ACC112 (cell line): ENCODE measurements around the gene ZDHHC1.
A peak's percentile ranks its signal among the peaks of the same experiment; 100 is the strongest.
"Not testable (repeated sequence)": the region's sequence is repeated elsewhere in the genome, so short reads cannot be mapped to it uniquely, and the experiment has no call there.

ENCODE experiments used
- H2AFZ ChIP-seq: fragments of 200-600 bp; sonication (generic); one replicate; pipeline ENCODE4 v1.6.0; 2017; ENCODE audit warnings: antibody characterized with exemption, low read length; ENCODE audit not compliant: unreplicated experiment
- H3K27ac ChIP-seq: fragments of 200-600 bp; sonication (generic); 2 replicates; pipeline ENCODE4 v1.5.1; 2014; ENCODE audit warnings: low read depth, mild to moderate bottlenecking, antibody characterized with exemption, low read length, moderate library complexity
- H3K27me3 ChIP-seq: fragments of 200-600 bp; sonication (generic); 2 replicates; pipeline ENCODE4 v1.6.1; 2014; ENCODE audit warnings: mild to moderate bottlenecking, antibody characterized with exemption, low read length, moderate library complexity, mixed read lengths; ENCODE audit not compliant: insufficient read depth
- H3K36me3 ChIP-seq: fragments of 200-600 bp; sonication (generic); 2 replicates; pipeline ENCODE4 v1.6.1; 2016; ENCODE audit warnings: mild to moderate bottlenecking, antibody characterized with exemption, low read length, moderate library complexity, mixed read lengths; ENCODE audit not compliant: insufficient read depth
- H3K4me1 ChIP-seq: fragments of 200-600 bp; sonication (generic); one replicate; pipeline ENCODE4 v1.6.1; 2016; ENCODE audit warnings: low read length, mixed read lengths; ENCODE audit not compliant: insufficient read depth, unreplicated experiment, control insufficient read depth
- H3K4me3 ChIP-seq: fragments of 200-600 bp; sonication (generic); 2 replicates; pipeline ENCODE4 v1.5.1; 2014; ENCODE audit warnings: mild to moderate bottlenecking, low read depth, low read length
- H3K79me2 ChIP-seq: fragments of 200-600 bp; sonication (generic); one replicate; pipeline ENCODE4 v1.6.0; 2016; ENCODE audit warnings: low read length; ENCODE audit not compliant: control insufficient read depth, unreplicated experiment, insufficient read depth

The ZDHHC1 gene

GRCh38 chr16:67384778-67385510 lies 31.3 kb downstream of the ZDHHC1 start:
- Histone ChIP-seq H3K27me3 (no peaks in the 10 kb centered on the region), H3K79me2 (no peaks in the 10 kb centered on the region), H2AFZ (no peak overlapping the region), H3K27ac (no peak overlapping the region), H3K36me3 (no peaks in the 10 kb centered on the region), H3K4me1 (peaks cover 4% of the 10 kb centered on the region), H3K4me3 (no peak overlapping the region)

- H3K27ac ChIP-seq = no peak overlapping the region
- H3K4me1 ChIP-seq = peaks cover 4% of the 10 kb centered on the region
- no peaks in the 10 kb centered on the region for H3K36me3 ChIP-seq
- no peak overlapping the region for H3K4me3 ChIP-seq
- no peaks in the 10 kb centered on the region for H3K79me2 ChIP-seq
- H3K27me3 ChIP-seq = no peaks in the 10 kb centered on the region
- no peak overlapping the region for H2AFZ ChIP-seq
These were observed 33.0 kb downstream of the ZDHHC1 start for GRCh38 chr16:67383284-67383683.

DNA sequence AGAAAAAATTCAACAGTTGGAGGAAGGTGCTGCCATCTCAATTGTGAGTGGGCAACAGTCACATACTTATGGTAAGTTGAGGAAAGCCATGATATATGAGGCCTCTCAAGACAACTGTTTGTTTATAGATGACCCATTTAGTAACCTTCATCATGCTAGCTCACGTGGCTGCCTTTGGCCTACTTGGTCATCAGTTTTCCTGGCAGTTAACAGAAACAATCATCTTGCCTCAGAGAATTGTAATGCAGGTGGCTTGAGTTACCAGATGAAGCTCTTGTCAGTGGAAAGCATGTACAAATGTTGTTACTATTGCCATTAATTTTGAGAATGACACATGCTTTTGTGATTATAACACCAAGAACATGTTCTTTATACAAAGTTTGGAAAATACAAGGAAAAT lies 37.6 kb downstream of the ZDHHC1 start:
- H3K79me2 ChIP-seq = no peaks in the 10 kb centered on the region
- no peak overlapping the region for H3K27ac ChIP-seq
- H3K27me3 ChIP-seq = no peaks in the 10 kb centered on the region
- H2AFZ ChIP-seq = no peak overlapping the region
- H3K36me3 ChIP-seq = no peaks in the 10 kb centered on the region
- no peaks in the 10 kb centered on the region for H3K4me1 ChIP-seq
- H3K4me3 ChIP-seq = no peak overlapping the region

GRCh38 chr16:67376012-67376411 lies 40.3 kb downstream of the ZDHHC1 start:
- H3K27me3 ChIP-seq, H2AFZ ChIP-seq, H3K4me3 ChIP-seq, H3K4me1 ChIP-seq, H3K27ac ChIP-seq, H3K36me3 ChIP-seq, H3K79me2 ChIP-seq: not testable (repeated sequence)

- H2AFZ ChIP-seq = peak overlapping the region; percentile 36
- H3K4me3 ChIP-seq = no peak overlapping the region
- H3K4me1 ChIP-seq = no peaks in the 10 kb centered on the region
- no peaks in the 10 kb centered on the region for H3K36me3 ChIP-seq
- no peak overlapping the region for H3K27ac ChIP-seq
- H3K79me2 ChIP-seq = no peaks in the 10 kb centered on the region
- H3K27me3 ChIP-seq = peaks cover 29% of the 10 kb centered on the region
These were observed 43.6 kb downstream of the ZDHHC1 start for GRCh38 chr16:67372664-67373063.

GRCh38 chr16:67370661-67371060 lies 45.6 kb downstream of the ZDHHC1 start:
- H2AFZ ChIP-seq = no peak overlapping the region

DNA sequence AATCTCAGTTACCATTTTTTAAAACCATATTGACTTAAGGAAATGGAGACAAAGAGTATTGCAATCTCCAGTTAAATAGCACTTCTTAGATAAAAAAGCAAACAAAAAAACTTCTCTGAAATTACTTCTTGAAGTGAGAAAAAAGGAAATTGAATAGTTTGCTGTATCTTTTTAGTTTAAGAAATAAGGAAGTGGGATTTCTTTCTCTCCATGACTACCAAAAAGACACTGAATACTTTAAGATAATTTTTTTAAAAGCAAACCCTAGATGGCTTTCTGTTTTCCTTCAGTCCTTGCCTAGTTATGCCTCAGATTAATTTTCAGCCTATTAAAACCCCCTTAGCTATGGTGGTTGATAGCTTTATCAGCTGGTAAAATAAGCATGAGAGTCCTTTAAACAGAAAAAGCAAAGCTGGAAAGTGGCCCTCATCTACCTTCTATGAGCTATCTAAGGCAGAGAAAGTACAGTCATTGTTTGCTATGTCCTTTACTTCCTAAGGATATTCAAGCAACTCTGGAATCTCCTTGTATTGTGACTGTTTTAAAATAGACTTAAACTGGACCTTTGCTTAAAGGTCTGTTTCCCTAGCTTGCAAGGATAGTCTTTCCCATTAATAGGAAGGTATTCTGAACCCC lies 51.6 kb downstream of the ZDHHC1 start:
- Histone ChIP-seq H3K36me3 (no peaks in the 10 kb centered on the region), H3K79me2 (no peaks in the 10 kb centered on the region), H3K27me3 (peaks cover 55% of the 10 kb centered on the region), H3K4me1 (no peaks in the 10 kb centered on the region), H3K4me3 (no peak overlapping the region), H3K27ac (no peak overlapping the region), H2AFZ (no peak overlapping the region)

More at GRCh38 chr16:67370661-67371060, 45.6 kb downstream of the ZDHHC1 start:
- Histone ChIP-seq H3K79me2 (no peaks in the 10 kb centered on the region), H3K36me3 (no peaks in the 10 kb centered on the region), H3K27ac (no peak overlapping the region), H3K27me3 (peaks cover 41% of the 10 kb centered on the region), H3K4me3 (no peak overlapping the region), H3K4me1 (no peaks in the 10 kb centered on the region)

DNA sequence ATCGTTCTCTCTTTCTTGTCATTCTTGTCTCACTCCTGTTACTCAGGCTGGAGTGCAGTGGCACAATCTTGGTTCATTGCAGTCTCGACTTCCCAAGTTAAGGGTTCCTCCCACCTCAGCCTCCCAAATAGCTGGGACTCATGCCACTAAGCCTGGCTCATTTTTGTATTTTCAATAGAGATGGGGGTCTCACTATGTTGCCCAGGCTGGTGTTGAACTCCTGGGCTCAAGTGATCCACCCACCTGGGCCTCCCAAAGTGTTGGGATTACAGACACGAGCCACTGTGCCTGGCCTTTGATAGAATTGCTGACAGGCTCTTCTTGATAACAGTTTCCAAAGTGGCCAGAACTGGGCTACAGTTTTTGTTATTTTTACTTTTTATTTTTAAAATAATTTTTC lies 55.2 kb downstream of the ZDHHC1 start:
- no peaks in the 10 kb centered on the region for H3K4me1 ChIP-seq
- no peak overlapping the region for H3K27ac ChIP-seq
- no peaks in the 10 kb centered on the region for H3K36me3 ChIP-seq
- no peaks in the 10 kb centered on the region for H3K79me2 ChIP-seq
- no peak overlapping the region for H2AFZ ChIP-seq
- H3K4me3 ChIP-seq = no peak overlapping the region
- H3K27me3 ChIP-seq = peaks cover 22% of the 10 kb centered on the region

GRCh38 chr16:67359540-67360269 lies 56.6 kb downstream of the ZDHHC1 start:
- H3K27me3 ChIP-seq = peaks cover 15% of the 10 kb centered on the region
- H3K4me1 ChIP-seq, H3K36me3 ChIP-seq, H2AFZ ChIP-seq, H3K79me2 ChIP-seq, H3K4me3 ChIP-seq, H3K27ac ChIP-seq: not testable (repeated sequence)

DNA sequence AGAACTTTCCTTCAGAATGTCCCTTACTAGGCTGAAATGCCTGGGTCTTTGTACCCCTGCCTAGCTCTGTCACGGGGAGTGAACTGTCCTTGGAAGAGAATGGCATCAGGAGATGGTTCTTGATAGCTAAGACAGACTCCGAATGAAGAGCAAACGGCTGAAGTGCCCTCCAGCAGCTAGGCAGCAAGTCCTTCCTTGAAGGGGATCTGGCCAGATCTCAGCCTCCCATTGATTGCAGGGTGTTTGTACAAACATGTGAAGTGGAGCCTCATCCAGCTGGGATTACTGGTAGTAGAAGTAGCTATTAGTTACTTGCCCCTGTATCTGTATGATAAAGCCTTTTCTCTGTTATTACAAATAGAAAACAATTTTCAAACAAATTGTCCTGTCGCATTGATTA lies 58.7 kb downstream of the ZDHHC1 start:
- no peaks in the 10 kb centered on the region for H3K27me3 ChIP-seq
- no peak overlapping the region for H2AFZ ChIP-seq
- H3K36me3 ChIP-seq = no peaks in the 10 kb centered on the region
- H3K4me1 ChIP-seq = no peaks in the 10 kb centered on the region
- no peak overlapping the region for H3K4me3 ChIP-seq
- H3K27ac ChIP-seq = no peak overlapping the region
- no peaks in the 10 kb centered on the region for H3K79me2 ChIP-seq

- no peak overlapping the region for H3K4me3 ChIP-seq
- H3K4me1 ChIP-seq = no peaks in the 10 kb centered on the region
These were observed 59.9 kb downstream of the ZDHHC1 start for GRCh38 chr16:67356396-67356795.

More at GRCh38 chr16:67356396-67356795, 59.9 kb downstream of the ZDHHC1 start:
- Histone ChIP-seq H3K27me3 (no peaks in the 10 kb centered on the region), H3K27ac (no peak overlapping the region), H3K79me2 (no peaks in the 10 kb centered on the region), H2AFZ (no peak overlapping the region), H3K36me3 (no peaks in the 10 kb centered on the region)
